HEK293T (cell line): ENCODE measurements around the gene KCNQ1.

Source experiments
- ARNT ChIP-seq: fragments of 450-650 bp; IDR thresholded peaks from 2 replicates; pipeline ENCODE4 v1.6.1; 2017; ENCODE audit warnings: mild to moderate bottlenecking
- BHLHE40 ChIP-seq: fragments of 450-650 bp; IDR thresholded peaks from 2 replicates; pipeline ENCODE4 v1.6.1; 2016; ENCODE audit warnings: mild to moderate bottlenecking, moderate library complexity, borderline replicate concordance
- CTBP1 ChIP-seq: fragments of 450-650 bp; IDR thresholded peaks from 2 replicates; pipeline ENCODE4 v1.6.1; 2016; ENCODE audit warnings: borderline replicate concordance
- ELF4 ChIP-seq: fragments of 450-650 bp; IDR thresholded peaks from 2 replicates; pipeline ENCODE4 v1.6.1; 2017; ENCODE audit warnings: antibody characterized with exemption
- FOXM1 ChIP-seq: fragments of 450-650 bp; IDR thresholded peaks from 2 replicates; pipeline ENCODE4 v1.6.1; 2017; ENCODE audit warnings: mild to moderate bottlenecking, borderline replicate concordance
- NFRKB ChIP-seq: fragments of 450-650 bp; IDR thresholded peaks from 2 replicates; pipeline ENCODE4 v1.6.1; 2016; ENCODE audit warnings: mild to moderate bottlenecking, moderate library complexity
- SUZ12 ChIP-seq: fragments of 450-650 bp; IDR thresholded peaks from 2 replicates; pipeline ENCODE4 v1.6.1; 2016; ENCODE audit warnings: mild to moderate bottlenecking
- TARDBP ChIP-seq: fragments of 450-650 bp; IDR thresholded peaks from 2 replicates; pipeline ENCODE4 v1.6.1; 2016
- TF ChIP-seq, protein P1 (sequence below): fragments of 450-650 bp; IDR thresholded peaks from 2 replicates; pipeline ENCODE4 v1.6.1; 2016

DNA sequence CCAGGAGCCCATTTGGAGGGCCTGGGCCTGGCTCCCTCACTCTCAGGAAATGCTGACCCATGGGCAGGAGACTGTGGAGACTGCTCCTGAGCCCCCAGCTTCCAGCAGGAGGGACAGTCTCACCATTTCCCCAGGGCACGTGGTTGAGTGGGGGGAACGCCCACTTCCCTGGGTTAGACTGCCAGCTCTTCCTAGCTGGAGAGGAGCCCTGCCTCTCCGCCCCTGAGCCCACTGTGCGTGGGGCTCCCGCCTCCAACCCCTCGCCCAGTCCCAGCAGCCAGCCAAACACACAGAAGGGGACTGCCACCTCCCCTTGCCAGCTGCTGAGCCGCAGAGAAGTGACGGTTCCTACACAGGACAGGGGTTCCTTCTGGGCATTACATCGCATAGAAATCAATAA lies 403.7 kb downstream of the KCNQ1 start:
- TF ChIP-seq, protein P1, sequence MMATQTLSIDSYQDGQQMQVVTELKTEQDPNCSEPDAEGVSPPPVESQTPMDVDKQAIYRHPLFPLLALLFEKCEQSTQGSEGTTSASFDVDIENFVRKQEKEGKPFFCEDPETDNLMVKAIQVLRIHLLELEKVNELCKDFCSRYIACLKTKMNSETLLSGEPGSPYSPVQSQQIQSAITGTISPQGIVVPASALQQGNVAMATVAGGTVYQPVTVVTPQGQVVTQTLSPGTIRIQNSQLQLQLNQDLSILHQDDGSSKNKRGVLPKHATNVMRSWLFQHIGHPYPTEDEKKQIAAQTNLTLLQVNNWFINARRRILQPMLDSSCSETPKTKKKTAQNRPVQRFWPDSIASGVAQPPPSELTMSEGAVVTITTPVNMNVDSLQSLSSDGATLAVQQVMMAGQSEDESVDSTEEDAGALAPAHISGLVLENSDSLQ: no peak
- TF ChIP-seq ARNT (no peak), NFRKB (no peak), FOXM1 (no peak), ELF4 (no peak), CTBP1 (no peak), TARDBP (no peak), BHLHE40 (no peak), SUZ12 (no peak)
